Measurements from ENCODE around the gene CLTCL1.
"Not testable (repeated sequence)": the region's sequence is repeated elsewhere in the genome, so short reads cannot be mapped to it uniquely, and the experiment has no call there.

The CLTCL1 gene

GRCh38 chr22:19220867-19221266 lies 70.7 kb downstream of the CLTCL1 start:
- no peak for DNase-seq (ENCODE audit: low read depth in 4 of 4, low spot score in 1 of 4)

- DNase-seq (ENCODE audit: low read depth in 4 of 4, low spot score in 1 of 4): no peak
Measured at GRCh38 chr22:19218541-19219233, 72.8 kb downstream of the CLTCL1 start.

GRCh38 chr22:19216579-19216978 lies 74.9 kb downstream of the CLTCL1 start:
- no peak for DNase-seq (ENCODE audit: low read depth in 4 of 4, low spot score in 1 of 4)

DNA sequence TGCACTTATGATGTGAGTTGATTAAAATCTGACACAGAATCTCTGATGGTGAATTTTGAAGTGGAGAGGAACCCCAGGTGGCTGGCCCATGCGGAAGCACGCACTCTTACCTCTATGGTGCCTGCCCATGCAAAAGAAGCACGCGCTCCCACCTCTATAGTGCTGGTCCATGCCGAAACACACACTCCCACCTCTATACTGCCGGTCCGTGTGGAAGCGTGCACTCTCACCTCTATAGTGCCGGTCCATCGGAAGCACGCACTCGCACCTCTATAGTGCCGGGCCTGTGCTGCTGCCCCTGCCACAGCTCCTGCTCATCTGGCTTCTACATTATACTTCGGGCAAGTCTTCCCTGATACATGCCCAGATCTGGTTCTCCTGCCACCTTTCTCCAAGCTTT lies 76.2 kb downstream of the CLTCL1 start:
- no peak for DNase-seq (ENCODE audit: low read depth in 4 of 4, low spot score in 1 of 4)

- no peak for DNase-seq (ENCODE audit: low read depth in 4 of 4, low spot score in 1 of 4)
Measured at GRCh38 chr22:19214078-19214473, 77.4 kb downstream of the CLTCL1 start.

GRCh38 chr22:19213442-19214077 lies 78.0 kb downstream of the CLTCL1 start:
- no peak for DNase-seq (ENCODE audit: low read depth in 4 of 4, low spot score in 1 of 4)

DNA sequence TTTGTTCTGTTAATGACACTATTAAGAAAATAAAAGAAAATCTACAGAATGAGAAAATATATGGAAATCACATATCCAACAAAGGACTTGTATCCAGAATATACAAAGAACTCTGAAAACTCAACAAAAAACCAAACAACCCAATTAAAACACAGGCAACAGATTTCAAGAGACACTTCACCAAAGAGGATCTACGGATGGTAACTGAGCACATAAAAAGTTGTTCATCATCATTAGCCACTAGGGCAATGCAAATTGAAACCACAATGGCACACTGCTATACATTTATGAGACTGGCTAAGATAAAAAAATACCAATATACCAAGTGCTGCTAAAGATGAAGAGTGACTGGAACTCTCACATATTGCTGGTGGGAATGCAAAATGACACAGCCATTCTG lies 78.5 kb downstream of the CLTCL1 start:
- no peak for DNase-seq (ENCODE audit: low read depth in 4 of 4, low spot score in 1 of 4)

GRCh38 chr22:19212302-19212870 lies 79.1 kb downstream of the CLTCL1 start:
- no peak for DNase-seq (ENCODE audit: low read depth in 4 of 4, low spot score in 1 of 4)

GRCh38 chr22:19210188-19210587 lies 81.3 kb downstream of the CLTCL1 start:
- no peak for DNase-seq (ENCODE audit: low read depth in 4 of 4, low spot score in 1 of 4)

DNA sequence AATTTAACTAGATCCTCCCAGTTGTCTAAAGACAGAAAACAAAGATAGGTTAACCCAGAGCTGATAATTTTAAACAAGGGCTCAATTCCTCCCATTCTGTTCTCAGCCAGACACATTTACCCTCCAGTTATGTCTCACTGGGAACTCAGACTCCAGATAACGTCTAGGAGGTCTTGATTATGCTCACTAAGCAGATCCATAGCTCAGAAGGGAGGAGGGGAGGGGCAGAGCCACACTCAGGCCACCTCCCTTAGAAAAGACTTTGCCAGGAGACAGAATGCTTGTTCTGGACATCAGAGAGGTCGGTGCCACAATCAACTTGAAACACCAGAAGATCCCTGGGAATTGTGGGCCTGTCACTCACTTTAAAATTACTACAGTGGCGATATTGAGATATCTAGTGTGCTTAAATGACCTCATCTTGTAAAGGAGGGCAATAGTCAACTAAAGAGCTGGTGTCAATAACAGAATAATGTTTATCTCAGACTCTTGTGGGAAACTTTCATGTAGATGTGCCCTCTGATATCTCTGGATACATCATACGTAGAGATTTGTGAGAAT lies 83.2 kb downstream of the CLTCL1 start:
- no peak for DNase-seq (ENCODE audit: low read depth in 4 of 4, low spot score in 1 of 4)

- no peak for DNase-seq (ENCODE audit: low read depth in 4 of 4, low spot score in 1 of 4)
Measured at GRCh38 chr22:19207884-19208283, 83.6 kb downstream of the CLTCL1 start.

GRCh38 chr22:19207401-19207808 lies 84.1 kb downstream of the CLTCL1 start:
- DNase-seq (ENCODE audit: low read depth in 4 of 4, low spot score in 1 of 4): no peak

- DNase-seq (ENCODE audit: low read depth in 4 of 4, low spot score in 1 of 4): no peak
Measured at GRCh38 chr22:19206287-19206686, 85.2 kb downstream of the CLTCL1 start.

DNA sequence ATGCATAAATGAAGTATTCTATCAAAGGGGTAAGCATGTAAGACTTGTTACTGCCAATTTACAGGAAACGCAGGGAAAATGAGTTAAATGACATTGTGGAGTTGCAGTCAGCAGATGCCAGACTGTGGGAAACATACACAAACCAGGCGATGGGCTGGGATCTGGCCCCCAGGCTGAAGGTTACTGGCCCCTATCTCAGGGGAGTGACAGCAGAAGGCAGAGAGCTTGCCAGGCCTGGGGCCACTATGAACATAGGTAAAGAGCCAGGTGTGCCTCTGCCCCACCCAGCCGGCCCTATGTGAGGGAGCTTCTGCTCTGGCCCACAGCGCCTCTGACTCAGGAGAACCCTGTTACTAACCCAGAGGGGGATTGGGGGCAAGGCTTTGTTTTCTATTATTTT lies 86.9 kb downstream of the CLTCL1 start:
- no peak for DNase-seq (ENCODE audit: low read depth in 4 of 4, low spot score in 1 of 4)

GRCh38 chr22:19203834-19204233 lies 87.7 kb downstream of the CLTCL1 start:
- DNase-seq (ENCODE audit: low read depth in 4 of 4, low spot score in 1 of 4): no peak

DNA sequence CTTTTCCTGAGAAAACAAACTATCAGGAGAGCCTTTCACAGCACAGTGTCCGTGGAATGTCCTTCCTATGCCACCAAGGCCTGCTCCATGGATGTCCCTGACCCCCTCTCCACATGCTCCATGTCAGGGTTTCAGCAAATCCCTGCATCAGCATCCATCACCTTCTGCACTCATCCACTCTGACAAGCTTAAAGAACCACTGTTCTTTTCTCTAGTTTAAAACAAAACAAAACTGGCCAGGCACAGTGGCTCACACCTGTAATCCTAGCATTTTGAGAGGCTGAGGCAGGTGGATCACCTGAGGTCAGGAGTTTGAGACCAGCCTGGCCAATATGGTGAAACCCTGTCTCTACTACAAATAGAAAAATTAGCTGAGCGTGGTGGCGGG lies 88.7 kb downstream of the CLTCL1 start:
- DNase-seq (ENCODE audit: low read depth in 4 of 4, low spot score in 1 of 4): not testable (repeated sequence)

DNA sequence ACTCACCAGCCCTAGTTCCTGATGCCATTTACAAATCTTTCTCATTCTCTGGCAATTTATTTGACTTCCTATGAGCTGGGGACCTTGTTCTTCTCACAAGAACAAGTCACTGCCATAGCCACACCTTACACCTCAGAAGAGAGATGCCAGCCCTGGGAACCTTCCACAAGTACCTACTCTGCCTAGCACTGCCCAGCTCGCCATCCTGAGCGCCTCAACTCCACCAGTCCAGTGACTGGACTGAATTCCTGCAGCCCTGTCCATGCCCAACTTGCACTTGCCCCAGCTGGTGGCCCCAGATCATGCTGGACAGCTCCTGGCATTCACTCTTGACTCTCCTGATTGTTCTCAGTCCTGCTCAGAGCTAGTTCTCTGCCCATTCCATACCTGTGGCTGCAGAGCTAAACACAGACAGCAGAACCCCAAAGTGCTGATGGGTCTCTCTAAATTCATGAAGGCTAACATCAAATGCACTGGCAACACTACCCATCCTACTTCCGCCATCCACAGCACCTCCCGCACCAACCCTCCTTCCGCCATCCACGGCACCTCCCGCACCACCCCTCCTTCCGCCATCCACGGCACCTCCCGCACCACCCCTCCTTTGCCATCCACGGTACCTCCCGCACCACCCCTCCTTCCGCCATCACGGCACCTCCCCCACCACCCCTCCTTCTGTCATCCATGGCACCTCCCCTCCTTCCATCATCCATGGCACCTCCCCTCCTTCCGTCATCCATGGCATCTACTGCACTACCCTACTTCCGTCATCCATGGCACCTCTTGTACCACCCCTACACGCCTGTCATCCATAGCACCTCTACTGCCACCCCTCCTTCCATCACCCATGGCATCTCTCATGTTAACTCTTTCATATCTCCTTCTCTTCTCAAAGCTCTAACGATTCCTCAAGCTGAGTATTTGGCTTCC lies 89.4 kb downstream of the CLTCL1 start:
- no peak for DNase-seq (ENCODE audit: low read depth in 4 of 4, low spot score in 1 of 4)

GRCh38 chr22:19201130-19201868 lies 90.2 kb downstream of the CLTCL1 start:
- no peak for DNase-seq (ENCODE audit: low read depth in 4 of 4, low spot score in 1 of 4)

DNA sequence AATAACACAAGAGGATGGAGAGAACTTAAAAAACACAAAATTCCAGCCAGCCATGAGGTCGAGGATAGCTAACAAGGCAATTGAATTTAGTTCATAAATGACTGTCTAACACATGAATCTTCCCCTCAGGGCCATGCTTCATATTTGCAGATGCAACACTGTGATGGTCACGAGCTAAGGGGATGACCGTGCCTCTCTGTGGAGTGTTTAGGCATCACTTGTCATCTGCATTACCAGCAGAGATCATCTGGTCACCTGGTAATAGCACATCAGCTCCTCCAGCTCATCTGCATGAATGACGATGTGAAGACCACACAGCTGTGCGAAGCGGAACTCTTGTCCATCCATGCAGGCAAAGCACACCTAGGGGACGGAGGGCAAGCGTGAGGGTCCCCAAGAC lies 92.0 kb downstream of the CLTCL1 start:
- no peak for DNase-seq (ENCODE audit: low read depth in 4 of 4, low spot score in 1 of 4)

GRCh38 chr22:19197997-19198865 lies 93.3 kb downstream of the CLTCL1 start:
- DNase-seq (ENCODE audit: low read depth in 4 of 4, low spot score in 1 of 4): no peak
